Erythroblast (primary cell): ENCODE results near the gene WDR93.

ENCODE experiments used
- GATA1 ChIP-seq: IDR thresholded peaks from 2 replicates; pipeline ENCODE4 v1.6.1; 2011; ENCODE audit warnings: low read depth, mild to moderate bottlenecking, control low read depth, low read length, moderate library complexity
- POLR2A ChIP-seq: IDR thresholded peaks from 2 replicates; pipeline ENCODE4 v1.6.1; 2011; ENCODE audit warnings: mild to moderate bottlenecking, low read length

DNA sequence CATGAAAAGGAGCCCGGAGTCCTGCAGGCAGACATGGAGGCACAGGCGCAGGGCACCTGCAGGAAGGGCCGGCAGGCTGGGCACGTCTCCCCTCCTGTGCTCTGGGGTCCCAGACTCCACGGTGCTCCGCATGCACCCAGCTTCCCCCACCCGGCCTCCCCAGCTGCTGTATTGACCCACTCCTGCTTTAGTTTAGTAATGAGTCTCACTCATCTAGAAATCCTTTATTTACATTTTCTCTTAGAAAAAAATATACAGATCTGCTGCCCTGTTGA lies 94.0 kb downstream of the WDR93 start:
- TF ChIP-seq POLR2A (no peak), GATA1 (no peak)
